ENCODE results near the gene ZNF672.
"Not testable (repeated sequence)": the region's sequence is repeated elsewhere in the genome, so short reads cannot be mapped to it uniquely, and the experiment has no call there.

The ZNF672 gene

GRCh38 chr1:248837781-248838356, at the start of gene ZNF672:
Gene ZNF672, plus strand, starts transcription at chr1:248838224. Its CDS starts 9,051 bp downstream, at chr1:248847275.
- no peak for TF ChIP-seq EZH2 (IDR thresholded peaks at IDR 0.05)
- TF ChIP-seq POLR2AphosphoS5 (IDR thresholded peaks at IDR 0.05; ENCODE audit: borderline replicate concordance, low read depth, low read length), result peak; percentile 93
- H3K9me3 ChIP-seq (ENCODE audit: low read depth, low read length), result no peaks in the 10 kb centered on the region
- peak; percentile 52 for DNase-seq (ENCODE audit: low read depth, low spot score)
- no peak within 1 kb of the TSS for H3K27ac ChIP-seq
- peak within 1 kb of the TSS; percentile 77 for H3K9ac ChIP-seq (ENCODE audit: insufficient read length)
- H3K4me3 ChIP-seq, result peak within 1 kb of the TSS; percentile 90
- H3K36me3 ChIP-seq (ENCODE audit: insufficient read depth, low read length), result no peaks in the 10 kb centered on the region

- Histone ChIP-seq H3K4me3 (no peak overlapping the region), H3K27ac (no peak overlapping the region)
- TF ChIP-seq EZH2 (IDR thresholded peaks at IDR 0.05) (no peak), POLR2AphosphoS5 (IDR thresholded peaks at IDR 0.05; ENCODE audit: borderline replicate concordance, low read depth, low read length) (no peak), FOXP2 (optimal IDR thresholded peaks at IDR 0.05; ENCODE audit: control extremely low read depth, extremely low read length, insufficient read depth) (no peak)
These were observed 49.7 kb upstream of the ZNF672 start for GRCh38 chr1:248788327-248788726.

GRCh38 chr1:248789337-248789736, 48.7 kb upstream of the ZNF672 start:
- not testable (repeated sequence) for H3K36me3 ChIP-seq (ENCODE audit: insufficient read depth, low read length); H3K9me3 ChIP-seq (ENCODE audit: low read depth, low read length); DNase-seq (ENCODE audit: low read depth, low spot score); H3K9ac ChIP-seq (ENCODE audit: insufficient read length); H3K27ac ChIP-seq; H3K4me3 ChIP-seq

More at GRCh38 chr1:248788327-248788726, 49.7 kb upstream of the ZNF672 start:
- Histone ChIP-seq H3K9ac (ENCODE audit: insufficient read length) (no peak overlapping the region), H3K9me3 (ENCODE audit: low read depth, low read length) (no peaks in the 10 kb centered on the region), H3K36me3 (ENCODE audit: insufficient read depth, low read length) (no peaks in the 10 kb centered on the region)
- DNase-seq (ENCODE audit: low read depth, low spot score), result no peak

GRCh38 chr1:248790456-248790855, 47.6 kb upstream of the ZNF672 start:
- Histone ChIP-seq H3K9ac (ENCODE audit: insufficient read length) (no peak overlapping the region), H3K27ac (no peak overlapping the region), H3K4me3 (no peak overlapping the region), H3K9me3 (ENCODE audit: low read depth, low read length) (no peaks in the 10 kb centered on the region), H3K36me3 (ENCODE audit: insufficient read depth, low read length) (no peaks in the 10 kb centered on the region)
- TF ChIP-seq POLR2AphosphoS5 (IDR thresholded peaks at IDR 0.05; ENCODE audit: borderline replicate concordance, low read depth, low read length) (no peak), EZH2 (IDR thresholded peaks at IDR 0.05) (no peak), FOXP2 (optimal IDR thresholded peaks at IDR 0.05; ENCODE audit: control extremely low read depth, extremely low read length, insufficient read depth) (no peak)
- no peak for DNase-seq (ENCODE audit: low read depth, low spot score)

- Histone ChIP-seq H3K27ac (no peak overlapping the region), H3K36me3 (ENCODE audit: insufficient read depth, low read length) (no peaks in the 10 kb centered on the region), H3K4me3 (no peak overlapping the region), H3K9me3 (ENCODE audit: low read depth, low read length) (no peaks in the 10 kb centered on the region), H3K9ac (ENCODE audit: insufficient read length) (no peak overlapping the region)
- TF ChIP-seq FOXP2 (optimal IDR thresholded peaks at IDR 0.05; ENCODE audit: control extremely low read depth, extremely low read length, insufficient read depth), result no peak
- no peak for TF ChIP-seq POLR2AphosphoS5 (IDR thresholded peaks at IDR 0.05; ENCODE audit: borderline replicate concordance, low read depth, low read length)
- no peak for TF ChIP-seq EZH2 (IDR thresholded peaks at IDR 0.05)
- no peak for DNase-seq (ENCODE audit: low read depth, low spot score)
These were observed 47.0 kb upstream of the ZNF672 start for GRCh38 chr1:248791010-248791409.

- DNase-seq (ENCODE audit: low read depth, low spot score), result no peak
- TF ChIP-seq POLR2AphosphoS5 (IDR thresholded peaks at IDR 0.05; ENCODE audit: borderline replicate concordance, low read depth, low read length) (no peak), EZH2 (IDR thresholded peaks at IDR 0.05) (no peak), FOXP2 (optimal IDR thresholded peaks at IDR 0.05; ENCODE audit: control extremely low read depth, extremely low read length, insufficient read depth) (no peak)
- H3K27ac ChIP-seq, result no peak overlapping the region
- H3K4me3 ChIP-seq, result no peak overlapping the region
- no peaks in the 10 kb centered on the region for H3K9me3 ChIP-seq (ENCODE audit: low read depth, low read length)
- H3K36me3 ChIP-seq (ENCODE audit: insufficient read depth, low read length), result no peaks in the 10 kb centered on the region
- H3K9ac ChIP-seq (ENCODE audit: insufficient read length), result no peak overlapping the region
These were observed 45.7 kb upstream of the ZNF672 start for GRCh38 chr1:248792342-248792741.

GRCh38 chr1:248793592-248793991, 44.4 kb upstream of the ZNF672 start:
- Histone ChIP-seq H3K27ac (no peak overlapping the region), H3K9me3 (ENCODE audit: low read depth, low read length) (no peaks in the 10 kb centered on the region), H3K9ac (ENCODE audit: insufficient read length) (no peak overlapping the region), H3K4me3 (no peak overlapping the region), H3K36me3 (ENCODE audit: insufficient read depth, low read length) (no peaks in the 10 kb centered on the region)
- TF ChIP-seq EZH2 (IDR thresholded peaks at IDR 0.05) (no peak), POLR2AphosphoS5 (IDR thresholded peaks at IDR 0.05; ENCODE audit: borderline replicate concordance, low read depth, low read length) (no peak), FOXP2 (optimal IDR thresholded peaks at IDR 0.05; ENCODE audit: control extremely low read depth, extremely low read length, insufficient read depth) (no peak)
- DNase-seq (ENCODE audit: low read depth, low spot score), result no peak

- H3K36me3 ChIP-seq (ENCODE audit: insufficient read depth, low read length); DNase-seq (ENCODE audit: low read depth, low spot score); H3K9ac ChIP-seq (ENCODE audit: insufficient read length); H3K27ac ChIP-seq; H3K4me3 ChIP-seq; H3K9me3 ChIP-seq (ENCODE audit: low read depth, low read length): not testable (repeated sequence)
These were observed 43.4 kb upstream of the ZNF672 start for GRCh38 chr1:248794663-248795062.

- Histone ChIP-seq H3K9me3 (ENCODE audit: low read depth, low read length) (no peaks in the 10 kb centered on the region), H3K27ac (no peak overlapping the region), H3K4me3 (no peak overlapping the region), H3K36me3 (ENCODE audit: insufficient read depth, low read length) (no peaks in the 10 kb centered on the region), H3K9ac (ENCODE audit: insufficient read length) (no peak overlapping the region)
- no peak for TF ChIP-seq EZH2 (IDR thresholded peaks at IDR 0.05)
- TF ChIP-seq FOXP2 (optimal IDR thresholded peaks at IDR 0.05; ENCODE audit: control extremely low read depth, extremely low read length, insufficient read depth), result no peak
- no peak for TF ChIP-seq POLR2AphosphoS5 (IDR thresholded peaks at IDR 0.05; ENCODE audit: borderline replicate concordance, low read depth, low read length)
- DNase-seq (ENCODE audit: low read depth, low spot score), result no peak
These were observed 39.2 kb upstream of the ZNF672 start for GRCh38 chr1:248798791-248799190.

Data from SK-N-MC (cell line).